Neural cell (in vitro differentiated cells): ENCODE results near the gene HIF1A. TPM values are rescaled to one million over a fixed set of nuclear protein-coding genes. Genes with fewer than 3 reads are reported as not detected.

ENCODE experiments used
- H2AFZ ChIP-seq: fragments of 200-600, 300-800 bp; sonication (generic), shearing (Covaris generic); 2 replicates; pipeline ENCODE4 v1.6.0; 2014; ENCODE audit warnings: low read depth, mild to moderate bottlenecking, antibody characterized with exemption, low read length, moderate library complexity
- H3F3A ChIP-seq: fragments of 200-600 bp; shearing (Covaris generic); 2 replicates; pipeline ENCODE4 v1.6.1; 2016; ENCODE audit warnings: mild to moderate bottlenecking, moderate library complexity, mixed read lengths, antibody characterized with exemption, low read length; ENCODE audit not compliant: insufficient read depth, poor library complexity, severe bottlenecking
- H3K27ac ChIP-seq: fragments of 200-600, 300-800 bp; sonication (generic), shearing (Covaris generic); 2 replicates; pipeline ENCODE4 v1.5.1; 2014; ENCODE audit warnings: mild to moderate bottlenecking, low read length, moderate library complexity
- H3K27me3 ChIP-seq: fragments of 300-800, 200-600 bp; sonication (generic), shearing (Covaris generic); 2 replicates; pipeline ENCODE4 v1.6.0; 2014; ENCODE audit warnings: mild to moderate bottlenecking, low read depth, low read length, moderate library complexity; ENCODE audit not compliant: insufficient read depth
- H3K36me3 ChIP-seq: fragments of 300-800, 200-600 bp; sonication (generic), shearing (Covaris generic); 2 replicates; pipeline ENCODE4 v1.5.1; 2014; ENCODE audit warnings: mild to moderate bottlenecking, antibody characterized with exemption, low read length, moderate library complexity; ENCODE audit not compliant: insufficient read depth
- H3K4me2 ChIP-seq: fragments of 300-800, 200-600 bp; sonication (generic), shearing (Covaris generic); 2 replicates; pipeline ENCODE4 v1.6.0; 2014; ENCODE audit warnings: mild to moderate bottlenecking, low read length
- H3K4me3 ChIP-seq: fragments of 300-800, 200-600 bp; sonication (generic), shearing (Covaris generic); 2 replicates; pipeline ENCODE4 v1.5.1; 2014; ENCODE audit warnings: mild to moderate bottlenecking, low read length, moderate library complexity
- H3K79me2 ChIP-seq: fragments of 200-600 bp; shearing (Covaris generic); replicated peaks from 2 replicates; pipeline ENCODE4 v1.6.0; 2014; ENCODE audit warnings: mild to moderate bottlenecking, low read length, moderate library complexity; ENCODE audit not compliant: insufficient read depth
- H3K9ac ChIP-seq: fragments of 300-800, 200-600 bp; sonication (generic), shearing (Covaris generic); 2 replicates; pipeline ENCODE4 v1.6.1; 2016; ENCODE audit warnings: mild to moderate bottlenecking, low read length, mixed read lengths
- H3K9me2 ChIP-seq: fragments of 200-600 bp; shearing (Covaris generic); 2 replicates; pipeline ENCODE4 v1.6.1; 2016; ENCODE audit warnings: mild to moderate bottlenecking, low read length, mixed read lengths; ENCODE audit not compliant: insufficient read depth
- H3K9me3 ChIP-seq: fragments of 200-600, 300-800 bp; sonication (generic), shearing (Covaris generic); 2 replicates; pipeline ENCODE4 v1.6.1; 2016; ENCODE audit warnings: mild to moderate bottlenecking, mixed run types, low read length, moderate library complexity, mixed read lengths
- H4K20me1 ChIP-seq: fragments of 200-600 bp; shearing (Covaris generic); 2 replicates; pipeline ENCODE4 v1.6.1; 2016; ENCODE audit warnings: mild to moderate bottlenecking, mixed run types; ENCODE audit not compliant: insufficient read depth
- EP300 ChIP-seq: fragments of 450-650 bp; conservative IDR thresholded peaks from 2 replicates; pipeline ENCODE4 v1.6.1; 2014; ENCODE audit warnings: antibody characterized with exemption, mild to moderate bottlenecking, moderate library complexity; ENCODE audit not compliant: poor library complexity, severe bottlenecking
- EZH2 ChIP-seq: fragments of 200-600, 300-800 bp; shearing (Covaris generic), sonication (generic); IDR thresholded peaks from 2 replicates; pipeline ENCODE4 v1.6.1; 2014; ENCODE audit warnings: antibody characterized with exemption, low read length, borderline replicate concordance, mild to moderate bottlenecking; ENCODE audit not compliant: insufficient read depth, poor library complexity, severe bottlenecking
- MXI1 ChIP-seq: fragments of 450-650 bp; conservative IDR thresholded peaks from 2 replicates; pipeline ENCODE4 v1.6.1; 2014; ENCODE audit warnings: antibody characterized with exemption, mild to moderate bottlenecking; ENCODE audit not compliant: poor library complexity, severe bottlenecking
- POLR2AphosphoS5 ChIP-seq: IDR thresholded peaks from 2 replicates; pipeline ENCODE4 v1.6.1; 2012
- RAD21 ChIP-seq: fragments of 450-650 bp; conservative IDR thresholded peaks from 2 replicates; pipeline ENCODE4 v1.6.1; 2014; ENCODE audit warnings: antibody characterized with exemption, mild to moderate bottlenecking, moderate library complexity
- REST ChIP-seq: IDR thresholded peaks from 2 replicates; pipeline ENCODE4 v1.6.1; 2012; ENCODE audit warnings: borderline replicate concordance
- SMC3 ChIP-seq: fragments of 450-650 bp; conservative IDR thresholded peaks from 2 replicates; pipeline ENCODE4 v1.6.1; 2014; ENCODE audit warnings: antibody characterized with exemption, mild to moderate bottlenecking, moderate library complexity; ENCODE audit not compliant: poor library complexity
- TAF1 ChIP-seq: IDR thresholded peaks from 2 replicates; pipeline ENCODE4 v1.6.1; 2012; ENCODE audit warnings: low read depth
- polyA minus RNA-seq: library from RNA; depleted of rRNA, polyadenylated mRNA; stranded (reverse); fragments of >200 nt; gene quantifications from 2 replicates; pipeline ENCODE4 v1.2.3, GENCODE V29; 2014
- polyA plus RNA-seq: library from polyadenylated mRNA; depleted of rRNA; stranded (reverse); fragments of >200 nt; gene quantifications from 2 replicates; pipeline ENCODE4 v1.2.3, GENCODE V29; 2014
- TF ChIP-seq, protein P1 (sequence below): fragments of 450-650 bp; IDR thresholded peaks from 2 replicates; pipeline ENCODE4 v1.5.1; 2014; ENCODE audit warnings: antibody characterized with exemption, mild to moderate bottlenecking, moderate library complexity; ENCODE audit not compliant: poor library complexity, severe bottlenecking

Gene HIF1A
- 68.3 and 75.0 TPM in 2 replicates for polyA plus RNA-seq
- polyA minus RNA-seq = 157 and 177 TPM in 2 replicates

DNA sequence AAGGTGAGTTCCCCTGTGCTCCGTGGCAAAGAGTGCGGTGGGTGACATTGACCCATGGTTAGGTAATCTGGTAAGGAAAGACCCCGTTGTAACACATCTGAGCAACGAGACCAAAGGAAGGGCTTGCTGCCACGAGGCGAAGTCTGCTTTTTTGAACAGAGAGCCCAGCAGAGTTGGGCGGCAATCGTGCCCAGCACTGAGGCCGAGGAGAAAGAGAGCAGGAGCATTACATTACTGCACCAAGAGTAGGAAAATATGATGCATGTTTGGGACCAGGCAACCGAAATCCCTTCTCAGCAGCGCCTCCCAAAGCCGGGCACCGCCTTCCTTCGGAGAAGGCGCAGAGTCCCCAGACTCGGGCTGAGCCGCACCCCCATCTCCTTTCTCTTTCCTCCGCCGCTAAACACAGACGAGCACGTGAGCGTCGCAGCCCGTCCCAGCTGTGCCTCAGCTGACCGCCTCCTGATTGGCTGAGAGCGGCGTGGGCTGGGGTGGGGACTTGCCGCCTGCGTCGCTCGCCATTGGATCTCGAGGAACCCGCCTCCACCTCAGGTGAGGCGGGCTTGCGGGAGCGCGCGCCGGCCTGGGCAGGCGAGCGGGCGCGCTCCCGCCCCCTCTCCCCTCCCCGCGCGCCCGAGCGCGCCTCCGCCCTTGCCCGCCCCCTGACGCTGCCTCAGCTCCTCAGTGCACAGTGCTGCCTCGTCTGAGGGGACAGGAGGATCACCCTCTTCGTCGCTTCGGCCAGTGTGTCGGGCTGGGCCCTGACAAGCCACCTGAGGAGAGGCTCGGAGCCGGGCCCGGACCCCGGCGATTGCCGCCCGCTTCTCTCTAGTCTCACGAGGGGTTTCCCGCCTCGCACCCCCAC is at the start of gene HIF1A:
TSS of gene HIF1A (plus strand) at position 684 of the 865 bp plus-strand sequence. CDS start 292 bp downstream, outside the sequence.
- Histone ChIP-seq H3K36me3 (no peaks in the 10 kb centered on the region), H3K4me3 (peak within 1 kb of the TSS; percentile 88), H3F3A (no peaks in the 10 kb centered on the region), H3K27me3 (no peaks in the 10 kb centered on the region), H3K9ac (peak within 1 kb of the TSS; percentile 97), H3K27ac (peak within 1 kb of the TSS; percentile 92), H3K79me2 (peaks cover 46% of the 10 kb centered on the region), H3K4me2 (peak within 1 kb of the TSS; percentile 81), H4K20me1 (peaks cover 5% of the 10 kb centered on the region), H3K9me3 (no peaks in the 10 kb centered on the region), H2AFZ (peak within 1 kb of the TSS; percentile 88), H3K9me2 (no peaks in the 10 kb centered on the region)
- peak; percentile 76 for TF ChIP-seq MXI1
- peak; percentile 46 for TF ChIP-seq RAD21
- no peak for TF ChIP-seq EZH2
- peak; percentile 71 for TF ChIP-seq REST
- TF ChIP-seq, protein P1, sequence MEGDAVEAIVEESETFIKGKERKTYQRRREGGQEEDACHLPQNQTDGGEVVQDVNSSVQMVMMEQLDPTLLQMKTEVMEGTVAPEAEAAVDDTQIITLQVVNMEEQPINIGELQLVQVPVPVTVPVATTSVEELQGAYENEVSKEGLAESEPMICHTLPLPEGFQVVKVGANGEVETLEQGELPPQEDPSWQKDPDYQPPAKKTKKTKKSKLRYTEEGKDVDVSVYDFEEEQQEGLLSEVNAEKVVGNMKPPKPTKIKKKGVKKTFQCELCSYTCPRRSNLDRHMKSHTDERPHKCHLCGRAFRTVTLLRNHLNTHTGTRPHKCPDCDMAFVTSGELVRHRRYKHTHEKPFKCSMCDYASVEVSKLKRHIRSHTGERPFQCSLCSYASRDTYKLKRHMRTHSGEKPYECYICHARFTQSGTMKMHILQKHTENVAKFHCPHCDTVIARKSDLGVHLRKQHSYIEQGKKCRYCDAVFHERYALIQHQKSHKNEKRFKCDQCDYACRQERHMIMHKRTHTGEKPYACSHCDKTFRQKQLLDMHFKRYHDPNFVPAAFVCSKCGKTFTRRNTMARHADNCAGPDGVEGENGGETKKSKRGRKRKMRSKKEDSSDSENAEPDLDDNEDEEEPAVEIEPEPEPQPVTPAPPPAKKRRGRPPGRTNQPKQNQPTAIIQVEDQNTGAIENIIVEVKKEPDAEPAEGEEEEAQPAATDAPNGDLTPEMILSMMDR = no peak
- no peak for TF ChIP-seq SMC3
- peak; percentile 95 for TF ChIP-seq POLR2AphosphoS5
- TF ChIP-seq TAF1 = peak; percentile 66
- no peak for TF ChIP-seq EP300

DNA sequence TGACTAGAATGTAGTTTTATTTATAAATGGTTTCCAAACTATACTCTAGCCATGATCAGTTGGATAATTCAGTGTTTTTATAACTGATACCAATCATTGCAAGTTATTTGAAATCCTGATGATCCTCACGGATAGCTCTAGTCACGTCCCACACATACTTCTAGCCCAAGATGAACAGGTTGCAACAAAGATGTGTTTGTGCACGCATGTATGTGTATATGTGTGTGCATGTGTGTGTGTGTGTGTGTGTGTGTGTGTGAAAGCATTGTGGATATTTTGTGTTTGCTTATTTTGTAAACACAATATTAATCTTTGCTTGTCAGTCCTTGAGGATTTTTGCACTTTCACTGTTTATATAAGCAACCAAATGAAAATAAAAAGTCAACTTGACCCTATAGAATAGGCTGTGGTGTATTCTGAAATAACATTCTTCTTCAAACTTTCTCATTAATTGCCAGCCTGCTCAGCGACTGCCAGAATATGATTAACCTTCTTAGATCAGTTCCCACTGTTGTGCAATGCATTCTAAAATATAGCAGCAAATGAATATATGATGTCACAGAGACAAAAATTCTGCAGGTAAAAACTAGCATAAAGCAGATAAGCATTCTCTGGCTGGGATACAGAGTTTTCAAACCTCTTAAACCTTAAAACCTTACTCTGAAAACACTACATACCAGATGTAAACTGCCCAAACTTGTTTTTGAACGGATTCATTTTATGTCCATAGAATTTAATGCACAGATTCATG is 48.8 kb upstream of the HIF1A start:
- H3K27ac ChIP-seq = no peak overlapping the region
- H4K20me1 ChIP-seq = no peaks in the 10 kb centered on the region
- no peak overlapping the region for H3K9ac ChIP-seq
- no peak overlapping the region for H2AFZ ChIP-seq
- no peaks in the 10 kb centered on the region for H3K9me2 ChIP-seq
- no peaks in the 10 kb centered on the region for H3F3A ChIP-seq
- H3K27me3 ChIP-seq = no peaks in the 10 kb centered on the region
- H3K4me3 ChIP-seq = no peak overlapping the region
- no peaks in the 10 kb centered on the region for H3K36me3 ChIP-seq
- H3K79me2 ChIP-seq = no peaks in the 10 kb centered on the region
- no peaks in the 10 kb centered on the region for H3K9me3 ChIP-seq
- H3K4me2 ChIP-seq = no peak overlapping the region
- TF ChIP-seq EP300 = no peak
- no peak for TF ChIP-seq SMC3
- TF ChIP-seq REST = no peak
- no peak for TF ChIP-seq RAD21
- no peak for TF ChIP-seq MXI1
